Stimulated activated CD4-positive, alpha-beta T cell treated with anti-CD3 and anti-CD28 coated beads, Interleukin-15, amount 100 ng/mL, for 24 hours (primary cell): ENCODE results near the gene WDR20.
"Not testable (repeated sequence)": the region's sequence is repeated elsewhere in the genome, so short reads cannot be mapped to it uniquely, and the experiment has no call there.

Source experiments
- DNase-seq: peaks from one replicate; pipeline ENCODE4 v3.0.0-alpha.2; 2020

Gene WDR20

GRCh38 chr14:102222009-102222575 lies 82.4 kb downstream of the WDR20 start:
- no peak for DNase-seq

GRCh38 chr14:102222751-102223150 lies 83.1 kb downstream of the WDR20 start:
- no peak for DNase-seq

GRCh38 chr14:102223682-102224081 lies 84.0 kb downstream of the WDR20 start:
- no peak for DNase-seq

- DNase-seq = no peak
Observed at GRCh38 chr14:102225386-102225785, 85.7 kb downstream of the WDR20 start.

- DNase-seq = no peak
Observed at GRCh38 chr14:102225936-102226335, 86.2 kb downstream of the WDR20 start.

GRCh38 chr14:102226356-102227125 lies 86.8 kb downstream of the WDR20 start:
- no peak for DNase-seq

- no peak for DNase-seq
Observed at GRCh38 chr14:102227184-102227964, 87.7 kb downstream of the WDR20 start.

- DNase-seq = no peak
Observed at GRCh38 chr14:102229071-102229738, 89.5 kb downstream of the WDR20 start.

- DNase-seq = no peak
Observed at GRCh38 chr14:102229739-102230092, 90.0 kb downstream of the WDR20 start.

- no peak for DNase-seq
Observed at GRCh38 chr14:102230481-102231210, 90.9 kb downstream of the WDR20 start.

- DNase-seq = no peak
Observed at GRCh38 chr14:102231476-102232347, 92.0 kb downstream of the WDR20 start.

GRCh38 chr14:102232348-102232625 lies 92.6 kb downstream of the WDR20 start:
- DNase-seq = no peak

GRCh38 chr14:102233081-102233480 lies 93.4 kb downstream of the WDR20 start:
- DNase-seq = no peak

GRCh38 chr14:102234331-102235264 lies 94.9 kb downstream of the WDR20 start:
- DNase-seq = no peak

GRCh38 chr14:102235275-102235897 lies 95.7 kb downstream of the WDR20 start:
- DNase-seq = peak; percentile 88

GRCh38 chr14:102236026-102236425 lies 96.3 kb downstream of the WDR20 start:
- DNase-seq = no peak

- DNase-seq = no peak
Observed at GRCh38 chr14:102238131-102238530, 98.4 kb downstream of the WDR20 start.

GRCh38 chr14:102238766-102239165 lies 99.1 kb downstream of the WDR20 start:
- no peak for DNase-seq

GRCh38 chr14:102239231-102239630 lies 99.5 kb downstream of the WDR20 start:
- no peak for DNase-seq

GRCh38 chr14:102240481-102240880 lies 100.8 kb downstream of the WDR20 start:
- DNase-seq = not testable (repeated sequence)
